ENCODE results near the gene ABCC8. TPM values are rescaled to one million over a fixed set of nuclear protein-coding genes. Genes with fewer than 3 reads are reported as not detected.

ABCC8 gene
- total RNA-seq, 1 experiment from 2014 or later, result 2.4 TPM

- H3K4me1 ChIP-seq (ENCODE audit: insufficient read depth, low read length), result no peaks in the 10 kb centered on the region
- Mint-ChIP-seq H3K36me3 (ENCODE audit: insufficient read depth in 1 of 3, low read depth in 3 of 3) (no peaks in the 10 kb centered on the region; a peak in 1 of 7 replicates), H3K4me3 (peak overlapping the region in 1 of 2 experiments; percentile 33; a peak in 2 of 5 replicates), H3K27me3 (ENCODE audit: low read depth) (peaks cover 62% of the 10 kb centered on the region), H3K27ac (no peak overlapping the region; a peak in 1 of 7 replicates), H3K4me1 (peaks cover 20 to 31% of the 10 kb centered on the region in 2 experiments), H3K9me3 (no peaks in the 10 kb centered on the region)
- H3K27ac ChIP-seq (ENCODE audit: insufficient read length, low read depth, low read length), result no peak overlapping the region
- H3K18ac ChIP-seq (ENCODE audit: insufficient read length, low read depth, low read length), result no peak overlapping the region
- TF ChIP-seq, protein P1, sequence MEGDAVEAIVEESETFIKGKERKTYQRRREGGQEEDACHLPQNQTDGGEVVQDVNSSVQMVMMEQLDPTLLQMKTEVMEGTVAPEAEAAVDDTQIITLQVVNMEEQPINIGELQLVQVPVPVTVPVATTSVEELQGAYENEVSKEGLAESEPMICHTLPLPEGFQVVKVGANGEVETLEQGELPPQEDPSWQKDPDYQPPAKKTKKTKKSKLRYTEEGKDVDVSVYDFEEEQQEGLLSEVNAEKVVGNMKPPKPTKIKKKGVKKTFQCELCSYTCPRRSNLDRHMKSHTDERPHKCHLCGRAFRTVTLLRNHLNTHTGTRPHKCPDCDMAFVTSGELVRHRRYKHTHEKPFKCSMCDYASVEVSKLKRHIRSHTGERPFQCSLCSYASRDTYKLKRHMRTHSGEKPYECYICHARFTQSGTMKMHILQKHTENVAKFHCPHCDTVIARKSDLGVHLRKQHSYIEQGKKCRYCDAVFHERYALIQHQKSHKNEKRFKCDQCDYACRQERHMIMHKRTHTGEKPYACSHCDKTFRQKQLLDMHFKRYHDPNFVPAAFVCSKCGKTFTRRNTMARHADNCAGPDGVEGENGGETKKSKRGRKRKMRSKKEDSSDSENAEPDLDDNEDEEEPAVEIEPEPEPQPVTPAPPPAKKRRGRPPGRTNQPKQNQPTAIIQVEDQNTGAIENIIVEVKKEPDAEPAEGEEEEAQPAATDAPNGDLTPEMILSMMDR (conservative IDR thresholded peaks at IDR 0.05), result peak; percentile 88
- no peak overlapping the region for H3T11ph ChIP-seq (ENCODE audit: low read length)
- no peak overlapping the region for H2BK12ac ChIP-seq (ENCODE audit: insufficient read length, low read depth, low read length)
- no peaks in the 10 kb centered on the region for H3K79me2 ChIP-seq (ENCODE audit: insufficient read depth, low read length)
- H4K8ac ChIP-seq (replicated peaks; ENCODE audit: insufficient read length, low read depth, low read length), result no peak overlapping the region
- H2AK5ac ChIP-seq (ENCODE audit: insufficient read length, low read length), result no peak overlapping the region
- WGBS (ENCODE audit: extremely low coverage, insufficient read length, low lambda C conversion rate), result no CpG with 5 or more reads among the region's 6 CpGs
- no peaks in the 10 kb centered on the region for H3K79me1 ChIP-seq (ENCODE audit: insufficient read depth, low read depth, low read length, poor library complexity, severe bottlenecking)
- H3K23me2 ChIP-seq (ENCODE audit: insufficient read length, low read depth, low read length, poor library complexity, severe bottlenecking), result peaks cover 11% of the 10 kb centered on the region
- no peak overlapping the region for H4K5ac ChIP-seq (ENCODE audit: insufficient read length, low read depth, low read length)
- H4K91ac ChIP-seq (ENCODE audit: insufficient read length, low read depth, low read length), result no peak overlapping the region
- H3K4me2 ChIP-seq (ENCODE audit: insufficient read depth, insufficient read length, low read length), result no peak overlapping the region
- H3K14ac ChIP-seq (ENCODE audit: insufficient read depth, low read length), result no peak overlapping the region
- H3K56ac ChIP-seq (ENCODE audit: insufficient read length, low read depth, low read length), result no peak overlapping the region
- DNase-seq, result peak; percentile 84
- no peak overlapping the region for H3K4ac ChIP-seq (ENCODE audit: low read depth, low read length)
- peaks cover 2% of the 10 kb centered on the region for H4K20me1 ChIP-seq (ENCODE audit: control insufficient read depth, insufficient read depth, insufficient read length)
- H2BK20ac ChIP-seq (ENCODE audit: low read depth, low read length, poor library complexity, severe bottlenecking), result no peak overlapping the region
- H3K27me3 ChIP-seq (ENCODE audit: insufficient read depth, low read length), result peaks cover 29% of the 10 kb centered on the region; the same call in 1 of the 2 replicates
- H3K23ac ChIP-seq (ENCODE audit: insufficient read length, low read depth, low read length), result no peak overlapping the region
- no peak overlapping the region for H2BK120ac ChIP-seq (ENCODE audit: low read depth, low read length, poor library complexity, severe bottlenecking)
- no peak overlapping the region for H2BK5ac ChIP-seq (ENCODE audit: insufficient read length, low read length)
- H3K9me3 ChIP-seq (ENCODE audit: control insufficient read depth, low read depth, low read length), result no peaks in the 10 kb centered on the region
- H3K9ac ChIP-seq (ENCODE audit: extremely low read depth, insufficient read length, low read length), result no peak overlapping the region
- no peak overlapping the region for H2AFZ ChIP-seq (ENCODE audit: low read length)
- no peak overlapping the region for H2BK15ac ChIP-seq (ENCODE audit: low read depth, low read length)
Measured at GRCh38 chr11:17473071-17473744, 3.4 kb downstream of the ABCC8 start.

All from H9 (cell line).